ENCODE measurements around the gene CAPN8.
"Not testable (repeated sequence)": the region's sequence is repeated elsewhere in the genome, so short reads cannot be mapped to it uniquely, and the experiment has no call there.

CAPN8 gene

GRCh38 chr1:223525957-223526356 lies 139.5 kb downstream of the CAPN8 start:
- DNase-seq (ENCODE audit: low read depth in 2 of 2) = no peak

DNA sequence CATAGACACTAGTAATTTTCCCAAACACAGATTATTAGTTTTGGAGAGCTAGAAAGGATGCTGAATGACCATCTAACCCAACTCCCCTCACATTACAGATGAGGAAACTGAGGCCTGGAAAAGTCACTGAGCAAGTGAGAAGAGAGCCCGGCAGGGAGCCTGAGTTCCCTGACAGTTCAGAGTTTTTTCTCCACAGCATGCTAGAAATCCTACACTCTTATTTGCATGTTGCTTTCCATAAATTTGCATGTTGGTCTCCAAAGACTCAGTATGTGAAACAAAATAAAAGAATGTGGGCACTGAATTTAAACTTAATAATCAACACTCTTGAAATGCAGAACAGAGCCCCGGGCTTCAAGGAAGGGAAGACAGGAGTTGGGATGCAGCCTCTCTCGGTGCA lies 140.0 kb downstream of the CAPN8 start:
- no peak for DNase-seq (ENCODE audit: low read depth in 2 of 2)

- DNase-seq (ENCODE audit: low read depth in 2 of 2) = no peak
These were observed 140.5 kb downstream of the CAPN8 start for GRCh38 chr1:223524930-223525451.

DNA sequence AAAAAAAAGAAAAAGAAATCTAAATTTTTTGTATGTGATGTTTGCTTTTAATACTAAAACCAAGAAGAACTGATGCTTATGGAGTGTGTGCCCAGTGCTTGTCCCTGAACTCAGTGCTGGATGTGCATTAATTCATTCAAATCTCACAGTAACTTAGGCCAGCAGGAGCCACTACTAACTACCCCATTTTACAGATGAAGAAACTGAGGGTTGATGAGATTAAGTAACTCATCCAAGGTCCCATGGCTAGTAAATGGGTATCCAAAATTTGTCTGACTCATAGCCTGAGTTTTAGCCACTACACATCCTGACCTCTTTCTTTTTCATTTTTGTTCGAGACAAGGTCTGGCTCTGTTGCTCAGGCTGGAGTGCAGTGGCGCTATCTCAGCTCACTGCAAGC lies 144.4 kb downstream of the CAPN8 start:
- DNase-seq (ENCODE audit: low read depth in 2 of 2) = no peak

DNA sequence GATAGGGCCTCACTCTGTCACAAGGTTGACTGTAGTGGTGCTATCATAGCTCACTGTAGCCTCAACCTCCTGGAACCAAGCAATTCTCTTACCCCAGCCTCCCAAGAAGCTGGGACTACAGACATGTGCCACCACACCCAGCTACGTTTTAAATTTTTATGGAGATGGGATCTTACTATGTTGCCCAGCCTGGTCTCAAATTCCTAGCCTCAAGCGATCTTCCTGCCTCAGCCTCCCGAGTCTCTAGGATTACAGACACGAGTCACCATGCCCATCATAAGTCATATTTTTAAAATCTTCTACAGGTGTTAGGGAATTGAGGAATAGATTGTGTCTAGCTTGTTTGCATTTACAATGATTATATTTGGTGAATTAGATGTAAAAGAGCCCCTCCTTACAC lies 145.3 kb downstream of the CAPN8 start:
- DNase-seq (ENCODE audit: low read depth in 2 of 2) = no peak

DNA sequence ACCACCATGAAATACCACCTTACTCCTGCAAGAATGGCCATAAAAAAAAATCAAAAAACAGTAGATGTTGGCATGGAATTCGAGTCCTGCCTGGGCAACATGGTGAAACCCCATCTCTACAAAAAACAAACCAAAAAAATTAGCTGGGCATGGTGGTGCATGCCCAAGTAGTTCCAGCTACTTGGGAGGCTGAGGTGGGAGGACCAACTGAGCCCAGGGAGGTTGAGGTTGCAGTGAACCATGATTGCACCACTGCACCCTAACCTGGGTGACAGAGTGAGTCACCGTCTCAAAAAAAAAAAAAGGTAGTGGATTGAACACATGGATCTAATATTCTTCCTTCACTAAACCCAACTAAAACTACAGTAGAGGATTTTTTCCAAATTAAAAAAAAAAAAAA lies 146.4 kb downstream of the CAPN8 start:
- DNase-seq (ENCODE audit: low read depth in 2 of 2) = no peak

GRCh38 chr1:223518553-223518952 lies 146.9 kb downstream of the CAPN8 start:
- not testable (repeated sequence) for DNase-seq (ENCODE audit: low read depth in 2 of 2)

DNA sequence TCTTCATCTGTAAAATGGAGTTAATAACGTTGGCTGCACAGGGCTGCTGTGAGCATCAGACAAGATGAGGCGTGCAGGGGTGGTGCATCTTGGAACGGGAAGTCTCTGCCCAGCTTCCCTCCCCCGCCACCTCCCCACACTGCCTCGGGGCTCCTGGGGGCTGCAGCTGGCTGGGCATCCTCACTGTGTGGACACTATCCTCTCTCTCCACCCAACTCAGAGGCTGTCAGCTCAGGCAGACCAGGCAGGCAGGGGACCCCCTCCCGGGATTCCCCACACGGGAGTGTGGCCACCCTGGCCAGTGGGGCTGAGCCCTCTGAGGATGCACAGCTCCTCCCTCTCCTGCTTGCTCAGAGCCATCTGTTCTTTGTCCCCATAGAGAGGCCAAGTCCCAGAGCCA lies 149.6 kb downstream of the CAPN8 start:
- no peak for DNase-seq (ENCODE audit: low read depth in 2 of 2)

DNA sequence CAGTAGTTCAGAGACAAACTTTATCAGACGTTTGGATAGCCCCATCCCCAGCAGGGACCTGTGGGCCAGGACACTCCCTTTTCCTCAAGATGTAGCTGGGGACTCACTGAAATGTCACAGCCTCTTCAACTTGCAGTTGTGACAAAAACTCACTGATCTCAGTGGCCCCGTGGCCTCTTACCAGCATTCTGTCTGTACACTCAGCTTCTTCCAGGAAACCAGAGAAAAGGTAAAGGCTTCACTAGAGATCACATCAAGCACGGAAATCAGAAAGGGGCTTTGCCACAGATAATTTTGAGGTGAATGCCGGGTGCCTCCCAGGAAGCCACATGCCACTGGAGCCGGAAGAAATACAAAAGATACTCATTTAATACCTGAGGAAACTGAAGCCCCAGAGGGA lies 150.1 kb downstream of the CAPN8 start:
- DNase-seq (ENCODE audit: low read depth in 2 of 2) = peak in 1 of 2 donors; percentile 23

GRCh38 chr1:223514644-223515043 lies 150.9 kb downstream of the CAPN8 start:
- no peak for DNase-seq (ENCODE audit: low read depth in 2 of 2)

- DNase-seq (ENCODE audit: low read depth in 2 of 2) = no peak
These were observed 152.2 kb downstream of the CAPN8 start for GRCh38 chr1:223513309-223513708.

DNA sequence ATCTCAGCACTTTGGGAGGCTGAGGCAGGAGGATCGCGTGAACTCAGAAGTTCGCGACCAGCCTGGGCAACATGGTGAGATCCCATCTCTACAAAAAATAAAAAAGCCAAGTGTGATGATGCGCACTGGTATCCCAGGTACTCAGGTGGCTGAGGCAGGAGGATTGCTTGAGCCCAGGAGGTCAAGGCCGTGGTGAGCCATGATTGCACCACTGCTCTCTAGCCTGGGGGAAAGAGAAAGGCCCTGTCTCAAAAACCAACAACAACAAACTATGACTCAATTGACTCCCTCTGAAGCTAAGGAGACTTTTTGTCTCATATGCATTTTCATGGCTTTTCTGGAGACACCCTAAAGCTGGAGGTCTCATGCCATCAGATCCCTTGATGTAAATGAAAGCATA lies 153.4 kb downstream of the CAPN8 start:
- no peak for DNase-seq (ENCODE audit: low read depth in 2 of 2)

DNA sequence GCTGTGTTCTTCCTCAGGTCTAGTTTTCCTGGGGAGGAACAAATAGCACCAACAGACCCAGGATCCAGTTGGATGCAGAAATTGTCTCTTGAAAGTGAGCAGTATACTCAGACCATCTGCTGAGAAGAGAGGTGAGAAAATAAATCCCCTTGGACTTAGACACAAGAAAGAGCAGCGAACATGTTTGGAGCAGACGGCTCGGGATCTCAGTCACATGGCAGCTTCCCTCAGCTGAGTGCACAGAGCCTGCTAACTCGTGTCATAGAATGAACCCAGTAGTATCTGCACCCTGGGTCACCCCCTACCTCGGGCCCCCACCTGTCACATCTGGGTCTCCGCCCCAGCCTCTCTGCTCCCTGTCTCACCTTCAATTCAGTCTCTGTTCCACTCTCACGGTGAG lies 156.7 kb downstream of the CAPN8 start:
- DNase-seq (ENCODE audit: low read depth in 2 of 2) = no peak

DNA sequence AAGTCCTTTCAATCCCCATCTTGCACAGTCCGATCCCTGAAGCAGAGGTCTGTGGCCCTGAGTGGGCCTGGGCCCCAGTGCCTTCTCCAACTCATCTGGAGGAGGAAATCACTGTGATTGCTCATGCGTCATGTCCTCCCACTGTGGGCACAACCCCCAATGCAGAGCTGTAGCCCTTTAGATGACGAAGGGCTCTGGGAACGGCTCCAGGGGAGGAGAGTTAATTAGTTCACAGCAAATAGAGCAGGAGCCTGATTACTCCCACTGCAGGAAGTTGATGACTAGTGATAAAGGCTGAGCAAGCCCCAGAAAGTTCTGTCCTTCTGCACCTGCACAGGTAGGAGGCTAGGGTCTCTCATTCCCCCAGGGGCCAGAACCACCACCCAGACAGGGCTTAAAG lies 160.8 kb downstream of the CAPN8 start:
- DNase-seq (ENCODE audit: low read depth in 2 of 2) = no peak

DNA sequence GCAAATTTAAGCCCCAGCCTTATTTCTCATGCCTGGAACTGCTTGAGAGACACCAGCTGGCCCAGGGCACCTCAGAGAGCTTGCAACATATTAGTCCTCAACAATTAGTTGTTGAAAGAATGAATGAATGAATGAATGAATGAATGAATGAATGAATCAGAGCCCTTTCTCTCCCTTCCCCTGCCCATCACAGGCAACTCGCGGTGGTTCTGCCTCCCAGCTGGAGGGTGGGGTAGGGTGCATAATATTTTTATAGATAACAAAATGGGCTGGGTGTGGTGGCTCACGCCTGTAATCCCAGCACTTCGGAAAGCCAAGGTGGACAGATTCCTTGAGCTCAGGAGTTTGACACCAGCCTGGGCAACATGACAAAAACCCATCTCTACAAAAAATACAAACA lies 162.2 kb downstream of the CAPN8 start:
- DNase-seq (ENCODE audit: low read depth in 2 of 2) = no peak

DNA sequence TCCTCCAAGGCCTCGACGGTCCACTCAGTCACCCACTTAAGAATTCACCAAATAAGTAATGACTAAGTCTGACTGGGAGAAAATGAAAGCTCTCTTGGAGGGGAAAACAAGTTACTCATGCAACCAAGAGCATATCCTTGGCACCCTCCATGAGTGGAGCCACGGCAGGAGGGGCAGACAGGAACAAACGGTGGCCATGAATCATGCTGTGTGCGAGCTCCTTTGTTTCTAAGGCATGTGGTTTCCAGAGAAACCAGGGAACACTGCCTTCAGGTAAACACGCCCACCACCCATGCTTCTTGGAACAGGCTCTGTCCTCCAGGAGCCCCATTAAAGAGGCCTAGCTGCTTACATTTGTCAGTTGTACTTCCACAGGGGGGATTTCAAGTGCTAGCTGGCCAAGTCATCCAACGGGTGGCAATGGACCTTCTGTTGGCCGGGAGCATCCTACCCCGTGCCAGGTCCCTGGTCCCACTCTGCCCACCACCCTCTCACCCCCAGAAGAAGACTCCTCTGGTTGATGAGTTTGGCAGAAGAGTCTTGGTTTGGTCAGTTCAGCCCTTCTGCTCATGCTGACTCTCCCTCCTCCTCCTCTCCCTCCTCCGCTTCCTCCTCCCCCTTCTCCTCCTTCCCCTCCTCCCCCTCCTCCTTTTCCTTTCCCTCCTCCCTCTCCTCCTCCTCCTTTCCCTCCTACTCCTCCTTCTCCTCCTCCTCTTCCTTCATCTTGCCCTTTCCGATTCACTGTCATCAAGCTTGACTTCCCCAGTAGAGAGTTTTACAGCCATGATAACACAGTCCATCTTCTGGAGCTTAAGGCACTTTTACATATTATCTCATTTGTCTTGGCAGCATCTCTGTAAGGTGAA lies 164.7 kb downstream of the CAPN8 start:
- DNase-seq (ENCODE audit: low read depth in 2 of 2) = no peak

- no peak for DNase-seq (ENCODE audit: low read depth in 2 of 2)
These were observed 168.6 kb downstream of the CAPN8 start for GRCh38 chr1:223496883-223497282.

DNA sequence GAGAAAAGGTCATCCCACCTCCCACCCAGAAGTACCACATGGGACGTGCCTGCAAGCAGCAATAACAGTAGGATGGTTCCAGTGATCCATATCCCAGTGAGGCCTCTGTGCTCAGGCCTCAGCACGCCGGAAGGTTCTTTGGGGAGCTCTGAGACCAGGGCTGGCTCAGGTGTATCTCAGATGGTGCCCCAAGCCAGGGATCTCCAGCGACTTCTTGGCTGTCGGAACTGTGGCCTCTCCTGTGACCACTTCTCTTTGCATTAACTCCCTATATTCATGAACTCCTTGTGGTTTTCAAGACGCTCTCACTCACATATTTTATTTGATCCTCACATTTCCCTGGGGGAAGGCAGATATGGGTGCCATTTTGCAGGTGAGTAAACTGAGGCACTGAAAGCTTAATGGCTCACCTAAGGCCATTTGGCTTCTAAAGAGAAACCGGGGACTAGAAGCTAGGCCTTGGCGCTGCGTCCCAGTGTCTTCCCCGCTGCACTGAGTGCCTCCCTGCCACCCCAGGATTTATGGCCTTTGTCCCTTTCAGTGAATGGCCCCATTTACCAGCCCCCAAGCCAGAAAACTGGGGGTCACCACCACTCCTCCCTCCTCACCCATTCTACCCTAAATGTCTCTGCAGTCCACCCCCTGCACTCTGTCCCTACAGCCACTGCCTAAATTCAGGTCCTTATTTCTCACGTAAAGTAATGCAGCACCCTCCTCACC lies 170.4 kb downstream of the CAPN8 start:
- DNase-seq (ENCODE audit: low read depth in 2 of 2) = no peak

DNA sequence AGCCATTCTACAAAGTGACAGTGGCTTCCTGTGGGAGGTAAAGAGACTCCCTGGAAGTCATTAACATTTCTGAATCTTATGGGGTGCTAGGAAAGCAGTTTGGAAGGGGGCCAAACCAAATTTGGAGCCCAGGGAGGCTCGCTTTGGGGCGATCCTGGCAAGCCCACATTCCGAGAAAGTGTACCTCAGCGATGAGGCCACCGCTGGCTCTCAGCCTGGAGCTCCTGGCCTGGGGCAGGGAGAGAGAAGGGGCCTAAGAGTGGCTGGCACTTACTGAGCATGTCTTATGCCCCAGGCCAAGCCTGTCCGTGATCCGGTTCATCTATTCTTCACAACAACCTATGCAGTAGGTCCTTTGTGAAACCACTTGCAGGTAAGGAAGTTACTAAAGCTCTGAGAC lies 173.5 kb downstream of the CAPN8 start:
- no peak for DNase-seq (ENCODE audit: low read depth in 2 of 2)

Measured in stimulated activated CD8-positive, alpha-beta memory T cell treated with anti-CD3 and anti-CD28 coated beads, Interleukin-7, amount 100 ng/mL, for 4 hours (primary cell).